Forelimb muscle (tissue), 1 donor: ENCODE results near the gene BMPR1B. TPM values are rescaled to one million over a fixed set of nuclear protein-coding genes. Genes with fewer than 3 reads are reported as not detected.
"Not testable (repeated sequence)": the region's sequence is repeated elsewhere in the genome, so short reads cannot be mapped to it uniquely, and the experiment has no call there.

Source experiments
- DNase-seq: peaks from one replicate; pipeline ENCODE4 v3.0.0-alpha.2; 2013; ENCODE audit warnings: low read depth
- polyA plus RNA-seq: library from polyadenylated mRNA; unstranded; fragments of 120-200 nt; gene quantifications from one replicate; pipeline ENCODE4 v1.2.1, GENCODE V29; 2013; ENCODE audit not compliant: insufficient read length

BMPR1B gene
- polyA plus RNA-seq, 1 donor = 16.0 TPM

GRCh38 chr4:95134016-95134415 lies 376.3 kb downstream of the BMPR1B start:
- not testable (repeated sequence) for DNase-seq

GRCh38 chr4:95139424-95139823 lies 381.7 kb downstream of the BMPR1B start:
- not testable (repeated sequence) for DNase-seq

GRCh38 chr4:95141361-95141760 lies 383.6 kb downstream of the BMPR1B start:
- no peak for DNase-seq

- DNase-seq = no peak
Observed at GRCh38 chr4:95142932-95143331, 385.2 kb downstream of the BMPR1B start.

GRCh38 chr4:95151255-95151654 lies 393.5 kb downstream of the BMPR1B start:
- no peak for DNase-seq

- no peak for DNase-seq
Observed at GRCh38 chr4:95153182-95153581, 395.4 kb downstream of the BMPR1B start.

- DNase-seq = peak; percentile 26
Observed at GRCh38 chr4:95155759-95156451, 398.1 kb downstream of the BMPR1B start.

- DNase-seq = no peak
Observed at GRCh38 chr4:95156452-95156765, 398.7 kb downstream of the BMPR1B start.

- DNase-seq = no peak
Observed at GRCh38 chr4:95157596-95157995, 399.8 kb downstream of the BMPR1B start.

- DNase-seq = no peak
Observed at GRCh38 chr4:95158045-95158444, 400.3 kb downstream of the BMPR1B start.

GRCh38 chr4:95158626-95159025 lies 400.9 kb downstream of the BMPR1B start:
- no peak for DNase-seq

- no peak for DNase-seq
Observed at GRCh38 chr4:95159384-95159783, 401.6 kb downstream of the BMPR1B start.

GRCh38 chr4:95161781-95162469 lies 404.2 kb downstream of the BMPR1B start:
- no peak for DNase-seq

GRCh38 chr4:95162867-95163266 lies 405.1 kb downstream of the BMPR1B start:
- DNase-seq = no peak

GRCh38 chr4:95165926-95166524 lies 408.3 kb downstream of the BMPR1B start:
- DNase-seq = peak; percentile 58

- no peak for DNase-seq
Observed at GRCh38 chr4:95167805-95168204, 410.1 kb downstream of the BMPR1B start.

- no peak for DNase-seq
Observed at GRCh38 chr4:95170176-95170575, 412.4 kb downstream of the BMPR1B start.

- DNase-seq = not testable (repeated sequence)
Observed at GRCh38 chr4:95171377-95171776, 413.6 kb downstream of the BMPR1B start.

- DNase-seq = no peak
Observed at GRCh38 chr4:95178938-95179337, 421.2 kb downstream of the BMPR1B start.

- DNase-seq = no peak
Observed at GRCh38 chr4:95180531-95181242, 422.9 kb downstream of the BMPR1B start.

- no peak for DNase-seq
Observed at GRCh38 chr4:95181243-95181995, 423.7 kb downstream of the BMPR1B start.

- no peak for DNase-seq
Observed at GRCh38 chr4:95181996-95182306, 424.2 kb downstream of the BMPR1B start.
